ENCODE data around the gene RNF144A.

RNF144A gene

DNA sequence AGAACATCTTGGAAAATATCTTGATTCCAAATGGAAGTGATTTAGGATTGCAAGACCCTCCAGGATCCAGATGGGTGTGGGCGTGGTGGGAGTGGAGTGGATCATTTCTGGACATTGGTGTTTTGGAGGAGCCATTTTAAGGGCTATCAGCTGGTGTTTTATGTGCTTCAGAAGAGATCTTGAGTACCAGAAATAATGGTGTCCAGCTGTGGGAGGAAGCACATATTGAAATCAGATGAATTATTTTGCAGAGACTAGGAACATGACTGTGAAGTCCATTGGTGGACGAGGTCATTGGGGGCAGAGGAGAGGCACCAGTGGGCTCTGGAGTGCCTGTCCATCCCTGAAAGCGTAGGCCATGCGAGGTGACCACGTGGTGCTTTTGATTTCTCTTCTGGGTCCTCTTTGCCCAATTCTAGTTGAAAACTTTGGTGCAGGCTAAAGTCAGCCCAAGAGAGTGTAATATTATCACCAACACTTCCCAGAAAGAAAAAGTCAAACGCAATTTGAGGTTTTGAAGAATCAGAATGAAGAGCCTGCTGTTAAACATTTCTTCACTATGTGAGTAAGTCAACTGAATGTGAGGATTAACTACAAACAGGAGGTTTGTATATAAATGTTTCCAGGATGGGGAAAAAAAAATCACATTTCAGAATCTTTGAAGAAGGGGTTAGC is 31.6 kb downstream of the RNF144A start:
- no peak for DNase-seq

DNA sequence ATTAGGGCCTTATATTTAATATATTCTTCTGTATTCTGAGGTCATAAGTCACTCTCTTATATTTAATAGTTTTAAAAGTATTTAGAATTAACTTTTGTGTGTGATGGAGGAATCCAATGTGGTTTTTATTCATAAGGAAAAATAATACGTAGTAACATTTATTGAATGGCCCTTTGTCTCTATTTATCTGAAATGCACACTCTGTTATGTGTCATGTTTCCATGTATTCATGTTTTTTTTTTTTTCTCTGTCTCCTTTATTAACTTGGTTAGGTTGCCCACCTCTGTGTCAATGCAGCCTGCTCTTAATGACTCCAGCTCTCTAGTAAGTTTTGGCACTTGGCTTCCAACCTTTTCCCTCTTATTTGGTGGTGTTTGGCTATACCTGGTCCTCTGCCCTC is 33.8 kb downstream of the RNF144A start:
- no peak for DNase-seq

DNA sequence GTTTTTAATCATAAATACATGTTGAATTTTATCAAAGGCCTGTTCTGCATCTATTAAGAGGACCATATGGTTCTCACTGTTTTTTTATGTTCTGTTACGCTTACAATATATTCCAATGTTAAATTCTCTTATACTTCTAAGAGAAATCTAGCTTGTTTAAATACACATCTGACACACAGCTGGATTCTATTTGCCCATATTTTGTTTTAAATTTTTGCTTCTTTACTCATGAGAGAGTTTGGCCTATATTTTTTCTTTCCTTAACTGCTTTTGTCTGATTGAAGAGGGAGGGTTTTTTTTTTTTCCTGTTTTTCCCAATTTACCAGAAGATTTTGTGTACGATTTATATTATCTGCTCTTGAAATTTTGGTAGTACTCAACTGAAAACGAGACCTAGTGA is 34.9 kb downstream of the RNF144A start:
- no peak for DNase-seq

DNA sequence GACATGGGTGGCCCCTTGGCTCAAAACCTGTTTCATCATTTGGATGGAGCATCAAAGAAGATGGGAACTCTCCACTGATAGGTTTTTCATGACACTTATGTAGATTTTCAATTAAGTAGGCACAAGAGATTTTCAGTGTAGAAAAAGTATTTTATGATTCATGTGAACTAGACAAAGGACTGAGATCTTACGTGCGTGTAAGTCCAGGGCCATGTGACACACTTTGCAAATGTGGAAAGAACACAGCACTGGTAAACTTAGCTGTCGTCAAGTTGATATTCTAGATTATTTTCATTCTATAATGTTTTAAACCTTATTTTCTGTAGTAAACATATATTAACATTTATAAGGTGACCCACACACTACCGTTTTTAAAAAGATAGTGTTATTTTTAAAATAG is 37.4 kb downstream of the RNF144A start:
- no peak for DNase-seq

DNA sequence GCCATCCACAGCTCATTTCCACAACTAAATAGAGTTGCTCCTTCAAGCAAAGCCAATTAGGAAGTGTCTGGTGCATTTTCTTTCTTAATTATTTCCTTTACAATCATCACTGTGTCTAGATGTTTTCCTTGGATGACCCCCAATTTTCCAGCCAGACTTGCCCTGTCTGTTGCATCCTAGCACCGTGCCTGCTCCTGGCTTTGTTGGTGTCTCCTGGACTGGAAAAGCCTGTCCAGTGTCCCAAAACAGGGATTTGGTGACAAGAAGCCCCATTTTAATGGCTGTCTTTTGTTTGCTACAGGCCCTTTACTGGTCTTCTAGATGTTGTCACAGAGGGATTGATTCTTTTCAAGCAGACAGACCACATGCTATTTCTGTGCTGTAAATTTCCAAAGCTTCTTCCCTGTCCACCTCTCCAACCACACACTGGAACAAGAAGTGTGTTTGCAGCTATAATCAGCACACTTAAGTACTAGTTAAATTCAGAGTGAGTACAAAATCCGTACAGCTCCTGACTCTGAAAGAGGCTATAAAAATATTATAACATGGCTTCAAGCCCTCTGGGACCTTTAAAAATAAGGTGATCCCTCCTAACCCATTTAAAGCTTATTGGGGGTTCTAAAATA is 38.4 kb downstream of the RNF144A start:
- DNase-seq: no peak

DNA sequence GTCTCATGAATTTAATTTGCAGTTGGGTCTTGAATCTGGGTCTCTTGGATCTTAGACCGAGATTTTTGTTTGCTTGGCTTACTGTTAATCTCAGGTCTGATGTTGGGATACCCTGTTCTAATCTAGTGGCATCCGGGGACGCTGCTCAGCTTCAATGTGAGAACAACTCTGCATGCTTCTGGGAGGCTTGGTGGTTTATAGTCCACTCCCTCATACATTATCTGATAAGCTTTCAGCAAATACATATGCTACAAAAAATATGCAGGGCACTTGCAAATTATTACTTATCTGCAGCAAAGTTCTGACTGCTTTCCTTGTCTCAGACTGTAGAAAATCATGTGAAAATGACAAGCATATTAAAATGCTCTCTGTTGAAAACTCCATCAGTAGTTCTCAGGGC is 39.4 kb downstream of the RNF144A start:
- no peak for DNase-seq

DNA sequence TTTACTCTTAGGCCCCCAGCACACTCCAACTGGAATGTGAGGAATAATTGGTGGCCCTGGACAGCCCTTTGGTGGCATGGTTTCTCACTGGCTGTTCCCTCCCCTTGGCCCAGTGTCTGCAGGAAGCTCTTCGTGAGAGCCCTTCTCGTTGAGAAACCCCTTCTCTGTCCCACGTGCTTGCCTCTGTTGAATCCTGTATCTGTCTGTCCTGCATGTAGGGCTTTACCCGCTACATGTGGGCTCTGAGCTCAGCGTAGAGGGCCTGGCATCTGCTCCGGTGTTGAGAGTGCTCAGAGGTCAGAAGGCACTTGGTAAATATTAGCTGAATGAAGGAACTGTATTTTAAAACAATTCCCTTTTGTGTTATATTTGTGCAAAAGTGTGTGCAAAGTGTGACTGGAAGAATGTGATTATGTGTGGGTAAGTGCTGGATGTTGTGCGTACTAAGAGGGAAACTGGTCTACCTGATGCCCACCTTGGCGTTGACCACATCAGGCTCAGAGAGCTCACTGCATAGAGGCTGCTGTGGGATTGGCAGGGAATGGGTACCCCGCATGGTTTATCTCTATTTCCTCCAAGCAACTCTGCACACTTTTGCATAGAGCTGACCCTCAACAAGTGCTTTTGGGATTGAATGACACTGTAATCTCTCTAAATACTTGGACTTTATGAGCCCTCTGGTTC is 40.0 kb downstream of the RNF144A start:
- no peak for DNase-seq

DNA sequence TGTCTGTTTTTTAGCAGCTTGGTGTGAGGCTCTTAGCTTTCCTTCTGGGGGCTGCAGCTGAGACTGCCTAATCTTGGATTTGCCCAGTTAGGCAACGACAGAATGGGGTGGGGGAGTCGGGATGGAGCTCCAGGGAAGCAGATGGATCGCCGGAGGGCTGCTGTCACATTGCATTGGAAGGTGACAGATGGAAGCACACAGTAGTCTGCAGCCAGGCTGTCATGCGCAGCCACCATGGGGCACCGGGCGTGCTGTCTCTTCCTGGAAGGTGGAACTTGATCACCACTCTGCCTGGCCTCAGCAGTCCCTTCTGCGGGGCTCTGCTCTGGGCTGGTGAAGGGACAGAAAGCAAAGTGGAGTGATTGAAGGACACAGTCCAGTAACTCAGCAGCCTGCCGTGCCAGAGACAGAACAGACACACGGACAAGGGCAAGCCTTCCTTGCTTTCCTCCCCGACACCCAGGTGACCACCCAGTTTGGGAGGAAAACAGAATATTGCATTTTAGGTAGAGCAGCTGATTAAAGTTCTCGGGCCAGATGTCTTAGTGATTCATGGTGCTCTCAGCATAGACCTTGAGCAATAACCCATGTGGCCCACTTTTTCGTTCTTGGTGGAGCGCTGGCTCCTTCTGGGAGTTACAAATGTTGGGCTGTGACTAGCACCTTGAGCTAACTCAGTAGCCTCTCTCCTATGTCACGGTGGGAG is 40.9 kb downstream of the RNF144A start:
- no peak for DNase-seq

DNA sequence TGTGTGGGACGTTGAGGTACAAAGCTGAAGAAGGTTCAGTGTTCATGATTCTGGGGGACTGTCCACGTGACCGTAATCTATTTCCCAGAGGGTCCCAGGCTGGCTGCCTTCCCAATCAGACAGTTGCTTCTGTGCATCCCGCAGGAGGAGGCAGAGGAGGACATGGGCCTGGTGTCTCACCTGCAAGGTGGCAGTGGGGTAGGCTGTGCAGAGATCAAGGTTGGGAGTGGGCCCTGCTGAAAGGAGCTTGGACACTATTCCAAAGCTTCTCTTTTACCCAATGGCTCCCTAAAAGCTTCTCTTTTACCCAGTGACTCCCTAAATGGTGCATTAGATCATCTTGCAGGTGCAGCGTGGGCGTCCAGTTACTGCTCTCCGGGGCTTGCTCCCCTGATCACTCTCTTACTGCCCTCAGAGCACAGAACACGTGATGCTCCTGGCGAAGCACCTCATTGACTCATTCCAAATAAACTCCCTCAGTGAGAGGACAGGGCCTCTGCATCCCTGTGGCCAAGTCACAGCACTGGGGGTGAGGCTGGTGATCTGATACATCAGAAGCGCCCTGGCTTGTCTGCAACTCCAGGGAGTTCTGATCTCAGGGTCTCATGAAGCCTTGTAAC is 41.5 kb downstream of the RNF144A start:
- DNase-seq: no peak

DNA sequence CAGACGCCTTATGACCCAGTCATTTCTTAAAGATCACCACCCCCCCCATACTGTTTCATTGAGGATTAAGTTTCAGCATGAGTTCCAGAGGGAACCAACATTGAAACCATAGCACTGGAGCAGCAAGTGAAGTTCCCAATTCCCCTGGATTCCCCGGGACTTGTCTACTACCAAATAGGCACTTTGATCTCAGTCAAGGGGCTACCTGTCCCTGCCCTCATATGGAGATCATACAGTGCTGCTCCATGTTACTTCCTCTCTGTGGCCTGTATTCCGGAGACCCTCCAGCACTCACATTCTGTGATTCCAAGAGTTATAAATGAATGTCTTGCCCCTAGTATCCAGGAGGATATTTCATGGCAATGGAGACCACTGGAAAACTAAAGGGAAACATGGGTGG is 42.5 kb downstream of the RNF144A start:
- no peak for DNase-seq

DNA sequence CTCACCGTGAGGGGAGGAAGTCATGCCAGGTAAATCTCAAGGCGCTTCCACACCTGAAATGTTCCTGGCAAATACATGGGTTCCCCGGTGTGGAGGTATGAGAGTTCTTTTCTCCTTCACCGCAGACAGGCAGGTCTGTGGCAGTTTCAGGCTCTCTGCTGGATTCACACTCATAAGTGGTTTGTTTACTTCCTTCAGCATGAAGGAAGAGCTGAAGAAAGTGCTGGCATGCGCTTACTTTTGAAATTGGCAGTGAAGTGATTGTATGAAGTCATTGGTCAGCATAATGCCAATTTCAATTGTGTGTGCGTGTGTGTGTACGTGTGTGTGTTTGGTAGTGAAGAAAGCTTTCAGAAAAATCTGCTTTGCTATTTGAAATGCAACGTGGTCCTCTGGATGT is 43.4 kb downstream of the RNF144A start:
- DNase-seq: no peak

DNA sequence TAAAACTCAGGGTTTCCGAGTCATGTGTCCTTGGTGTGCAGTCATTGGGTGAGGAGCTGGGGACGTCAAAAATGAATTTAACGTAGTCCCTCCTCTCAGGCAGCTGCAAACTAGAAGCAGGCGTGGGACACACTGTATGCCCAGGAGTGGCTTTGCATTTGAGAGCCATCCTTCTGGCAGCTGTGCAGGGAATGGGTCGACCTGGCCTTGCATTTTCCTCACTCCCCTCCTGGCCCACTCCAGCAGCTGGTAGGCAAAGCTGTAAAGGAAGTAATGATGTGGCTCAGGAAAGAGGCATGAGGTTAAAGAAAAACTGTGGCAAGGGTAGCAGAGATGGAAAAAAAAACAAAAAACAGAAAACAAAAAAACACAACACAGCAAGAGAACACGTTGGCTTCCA is 46.5 kb downstream of the RNF144A start:
- DNase-seq: no peak

DNA sequence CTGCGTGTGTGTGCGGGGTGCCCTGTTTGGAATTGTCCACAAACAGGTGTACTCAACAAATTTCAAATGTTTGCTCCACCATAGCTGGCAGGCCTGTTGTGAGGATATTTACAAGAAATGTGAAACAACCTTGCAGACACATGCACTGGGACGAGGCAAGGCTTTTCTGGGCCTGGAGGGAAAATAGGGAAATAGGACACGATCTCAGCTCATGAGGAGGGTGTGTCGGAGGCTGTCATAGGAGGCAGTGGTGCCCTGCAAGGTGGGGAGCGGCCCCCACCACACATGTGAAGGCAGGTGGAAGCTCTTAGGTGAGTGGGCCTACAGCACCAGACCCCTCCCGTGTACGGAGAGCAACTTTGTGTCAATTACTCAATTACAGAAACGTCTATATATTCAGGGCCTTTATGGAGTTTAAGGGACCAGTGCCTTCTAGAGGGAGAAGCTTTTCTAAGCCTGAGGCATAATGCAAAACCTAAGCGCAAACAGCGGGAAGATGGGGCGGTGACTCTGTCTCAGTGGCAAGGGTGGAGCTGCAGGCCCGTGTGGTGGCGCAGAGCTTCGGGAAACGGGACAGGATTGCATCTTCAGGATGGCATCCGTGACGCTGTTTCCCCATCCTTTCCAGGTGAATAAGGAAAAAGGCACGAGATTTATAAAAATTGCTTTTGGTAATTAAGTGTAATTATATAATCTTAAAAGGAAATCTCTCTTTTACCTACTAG is 48.0 kb downstream of the RNF144A start:
- no peak for DNase-seq

DNA sequence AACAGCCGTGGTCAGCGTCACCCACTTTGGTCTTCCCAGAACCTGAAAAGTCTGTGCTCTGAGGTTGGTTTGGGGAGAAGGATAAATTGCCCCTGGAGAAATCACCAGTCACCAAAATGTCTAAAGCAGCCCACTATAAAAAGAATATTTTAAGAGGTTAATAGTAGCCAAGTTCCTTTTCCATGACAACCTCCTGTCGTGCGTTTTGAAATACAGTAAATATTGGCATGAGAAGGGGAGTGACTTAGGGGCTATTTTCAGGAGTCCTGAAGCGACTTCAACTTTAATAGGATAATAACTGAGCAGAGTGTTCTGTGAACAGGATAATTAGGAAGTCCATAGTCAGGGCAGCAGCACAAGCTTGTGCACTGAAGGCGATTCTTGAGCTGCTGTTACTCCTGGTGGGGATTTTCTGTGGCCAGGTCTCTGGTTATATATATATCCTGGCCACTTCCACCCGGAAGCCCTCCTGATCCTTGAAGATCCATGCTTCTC is 49.3 kb downstream of the RNF144A start:
- DNase-seq: no peak

DNA sequence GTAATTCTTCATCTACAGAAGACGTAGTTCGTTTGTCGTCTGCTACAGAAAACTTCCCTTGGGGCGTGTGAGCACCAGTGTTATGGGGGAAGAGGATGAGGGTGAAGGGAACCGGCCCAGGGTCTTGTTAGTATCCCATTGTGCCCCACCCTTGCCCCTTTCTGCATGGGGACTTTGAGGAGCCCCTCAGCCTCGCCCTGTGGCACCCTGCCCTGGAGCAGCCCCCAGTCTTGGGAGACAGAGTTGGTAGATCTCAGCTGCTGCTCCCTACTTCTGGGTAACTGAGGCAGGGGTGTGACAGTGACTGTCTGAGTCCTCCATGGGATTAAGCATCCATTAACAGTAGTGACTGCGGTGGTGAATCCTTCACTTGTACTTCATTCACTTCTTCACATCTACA is 50.1 kb downstream of the RNF144A start:
- no peak for DNase-seq

DNA sequence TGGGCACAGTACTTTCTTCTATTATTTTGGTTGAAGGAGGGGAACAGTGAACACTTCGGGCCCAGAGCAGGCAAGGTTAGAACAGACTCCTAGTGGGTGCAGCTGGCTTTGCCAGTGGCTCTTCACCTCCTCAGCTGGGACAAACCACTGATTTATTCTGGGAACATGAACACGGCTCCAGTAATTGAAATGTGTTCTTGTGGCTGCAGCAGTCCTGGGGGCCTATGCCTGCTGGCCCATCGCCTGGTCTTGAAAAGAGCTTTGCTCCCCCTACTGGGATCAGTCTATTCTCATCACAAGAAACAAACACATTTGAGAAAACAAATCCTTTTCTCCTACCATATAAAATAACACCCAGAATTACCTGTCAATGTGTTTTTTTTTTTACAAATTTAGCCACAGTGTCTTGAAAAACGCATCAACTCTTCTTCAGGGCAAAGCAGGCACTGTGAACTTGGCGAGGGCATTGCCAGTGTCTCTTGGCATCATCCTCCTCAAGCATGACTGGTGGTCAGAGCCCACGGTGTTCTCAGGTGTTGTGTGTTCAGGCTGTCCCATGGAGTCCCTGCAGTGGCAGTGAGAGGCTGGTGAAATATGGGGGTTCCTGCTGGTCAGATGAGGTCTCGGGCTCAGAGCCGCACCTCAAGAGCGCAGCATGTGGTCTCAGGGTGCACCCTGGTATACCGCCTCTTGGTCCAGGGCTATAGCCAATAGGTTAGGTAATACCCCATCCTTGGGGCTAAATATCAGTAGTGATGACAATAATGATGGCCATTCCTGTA is 51.3 kb downstream of the RNF144A start:
- DNase-seq: no peak

DNA sequence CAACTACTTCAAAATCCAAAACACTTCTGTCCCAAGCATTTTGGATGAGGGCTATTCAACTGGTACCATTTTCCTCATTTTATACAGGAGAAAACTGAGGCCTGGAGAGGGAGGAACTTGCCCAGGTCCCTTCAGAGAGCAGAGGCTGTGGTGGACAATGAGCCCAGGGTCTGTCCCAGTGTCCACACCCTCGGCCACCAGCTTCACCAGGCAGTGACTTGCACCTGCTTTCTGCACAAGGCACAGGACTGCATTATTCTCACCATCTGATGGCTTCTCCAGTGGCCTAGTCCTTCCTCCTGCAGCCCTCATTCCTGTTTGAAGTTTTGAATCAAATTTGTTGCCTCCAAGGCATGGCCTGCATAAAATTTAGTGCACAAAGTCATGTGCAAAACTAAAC is 53.3 kb downstream of the RNF144A start:
- no peak for DNase-seq

DNA sequence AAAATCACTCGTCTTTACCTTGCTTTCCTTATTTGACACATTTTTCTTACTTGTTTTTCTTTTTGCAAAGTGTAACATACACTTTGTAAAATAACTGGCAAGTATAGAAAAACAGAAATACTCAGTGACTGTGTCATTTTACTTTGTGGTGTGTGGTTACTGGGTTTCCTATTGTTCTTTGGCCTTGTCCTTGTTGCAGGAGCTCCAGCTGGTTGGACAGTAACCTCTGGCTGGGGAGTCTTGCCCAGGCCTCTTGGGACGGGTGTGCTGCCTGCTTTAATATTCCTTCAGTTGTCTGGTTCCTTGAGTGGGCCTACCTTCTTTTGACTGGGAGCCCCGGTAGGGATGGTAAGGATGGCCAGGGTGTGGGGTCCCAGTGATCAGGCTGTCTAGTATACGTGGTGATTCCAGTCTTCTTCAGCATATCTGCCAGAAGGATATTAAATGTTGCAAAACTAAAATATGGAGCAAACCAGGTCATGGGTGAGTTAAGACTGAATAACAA is 53.8 kb downstream of the RNF144A start:
- no peak for DNase-seq

DNA sequence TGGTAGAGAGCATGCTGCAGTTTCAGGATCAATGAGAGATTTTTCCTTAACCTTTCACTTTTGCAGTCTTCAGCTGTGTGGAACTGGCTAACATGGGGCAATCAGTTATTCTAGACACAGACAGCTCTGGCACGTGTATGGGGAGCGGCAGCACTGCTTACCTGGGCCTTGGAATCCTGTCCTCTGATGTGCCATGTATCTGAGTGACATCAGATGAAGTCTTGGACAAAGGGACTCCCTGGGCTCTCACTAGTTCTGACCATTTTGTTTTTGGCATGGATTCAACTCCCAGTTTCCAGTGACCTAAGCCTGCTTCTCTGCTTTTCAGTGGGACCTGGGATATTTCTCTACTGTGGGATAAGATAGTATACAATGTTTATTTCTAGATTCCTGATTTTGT is 54.3 kb downstream of the RNF144A start:
- DNase-seq: no peak

DNA sequence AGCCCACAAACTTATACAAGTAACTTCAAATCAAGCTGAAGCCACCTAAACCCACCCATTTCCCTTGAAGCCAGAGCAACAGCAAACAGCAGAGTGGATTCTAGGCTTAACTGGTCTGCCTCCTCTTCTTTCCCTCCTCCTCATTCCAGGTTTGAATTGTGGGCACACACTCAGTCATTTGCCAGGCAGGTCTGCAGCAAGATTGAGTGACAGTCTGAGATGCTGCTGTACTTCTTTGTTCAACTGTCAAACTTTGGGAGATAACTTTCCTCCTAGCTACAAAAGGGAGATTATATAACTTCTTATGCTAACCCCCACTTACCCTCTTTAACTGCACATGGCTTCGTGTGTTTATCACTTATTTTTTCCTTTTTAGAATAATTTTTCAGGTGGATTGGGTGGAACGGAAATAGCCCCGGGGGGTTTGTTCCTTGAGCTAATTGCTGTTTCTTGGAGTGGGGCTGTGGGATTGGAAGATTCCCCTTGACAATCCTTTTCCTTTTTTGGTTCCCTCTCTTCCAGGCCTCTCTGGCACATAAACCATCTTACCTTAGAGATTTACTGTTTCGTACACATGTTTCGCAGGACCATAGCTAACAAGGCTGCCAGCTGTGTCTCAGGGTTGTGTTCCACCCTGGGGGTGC is 55.0 kb downstream of the RNF144A start:
- no peak for DNase-seq
